DOHH2 (cell line): ENCODE results near the gene MICA.

ENCODE experiments used
- EZH2phosphoT487 ChIP-seq: fragments of 200-600 bp; sonication (generic); IDR thresholded peaks from 2 replicates; pipeline ENCODE4 v1.6.1; 2017; ENCODE audit warnings: borderline replicate concordance, mild to moderate bottlenecking, antibody characterized with exemption, low read length, moderate library complexity, mixed read lengths
- TF ChIP-seq, protein P1 (sequence below): fragments of 200-600 bp; sonication (generic); IDR thresholded peaks from one replicate; pipeline ENCODE4 v1.5.1; 2014; ENCODE audit warnings: antibody characterized with exemption, mild to moderate bottlenecking, low read depth, low read length; ENCODE audit not compliant: poor library complexity, severe bottlenecking

- TF ChIP-seq, protein P1, sequence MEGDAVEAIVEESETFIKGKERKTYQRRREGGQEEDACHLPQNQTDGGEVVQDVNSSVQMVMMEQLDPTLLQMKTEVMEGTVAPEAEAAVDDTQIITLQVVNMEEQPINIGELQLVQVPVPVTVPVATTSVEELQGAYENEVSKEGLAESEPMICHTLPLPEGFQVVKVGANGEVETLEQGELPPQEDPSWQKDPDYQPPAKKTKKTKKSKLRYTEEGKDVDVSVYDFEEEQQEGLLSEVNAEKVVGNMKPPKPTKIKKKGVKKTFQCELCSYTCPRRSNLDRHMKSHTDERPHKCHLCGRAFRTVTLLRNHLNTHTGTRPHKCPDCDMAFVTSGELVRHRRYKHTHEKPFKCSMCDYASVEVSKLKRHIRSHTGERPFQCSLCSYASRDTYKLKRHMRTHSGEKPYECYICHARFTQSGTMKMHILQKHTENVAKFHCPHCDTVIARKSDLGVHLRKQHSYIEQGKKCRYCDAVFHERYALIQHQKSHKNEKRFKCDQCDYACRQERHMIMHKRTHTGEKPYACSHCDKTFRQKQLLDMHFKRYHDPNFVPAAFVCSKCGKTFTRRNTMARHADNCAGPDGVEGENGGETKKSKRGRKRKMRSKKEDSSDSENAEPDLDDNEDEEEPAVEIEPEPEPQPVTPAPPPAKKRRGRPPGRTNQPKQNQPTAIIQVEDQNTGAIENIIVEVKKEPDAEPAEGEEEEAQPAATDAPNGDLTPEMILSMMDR = no peak
- TF ChIP-seq EZH2phosphoT487 = no peak
These were observed 17.3 kb upstream of the MICA start for GRCh38 chr6:31386099-31386498.
